Measurements from ENCODE around the gene RASGRF1.

RASGRF1 gene

DNA sequence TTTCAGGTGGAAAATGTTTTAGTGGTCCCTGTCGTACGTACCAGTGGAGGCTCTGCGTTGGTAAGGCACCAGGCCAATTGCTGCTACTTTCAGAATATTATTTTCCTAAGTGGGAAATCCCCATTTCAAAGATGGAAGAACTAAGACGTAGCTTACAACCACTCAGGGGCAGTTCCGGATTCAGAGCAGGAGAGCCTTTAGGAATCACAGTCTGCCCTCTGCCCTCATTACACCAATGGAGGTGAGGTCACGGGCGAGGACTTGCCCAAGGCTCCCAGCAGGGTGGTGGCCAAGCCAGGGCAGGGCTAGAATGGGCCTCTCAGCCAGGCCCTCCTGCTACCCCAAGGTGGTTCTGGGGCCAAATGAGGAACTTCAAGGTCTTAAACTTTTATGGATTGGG lies 72.6 kb downstream of the RASGRF1 start:
- TF ChIP-seq, protein P1, sequence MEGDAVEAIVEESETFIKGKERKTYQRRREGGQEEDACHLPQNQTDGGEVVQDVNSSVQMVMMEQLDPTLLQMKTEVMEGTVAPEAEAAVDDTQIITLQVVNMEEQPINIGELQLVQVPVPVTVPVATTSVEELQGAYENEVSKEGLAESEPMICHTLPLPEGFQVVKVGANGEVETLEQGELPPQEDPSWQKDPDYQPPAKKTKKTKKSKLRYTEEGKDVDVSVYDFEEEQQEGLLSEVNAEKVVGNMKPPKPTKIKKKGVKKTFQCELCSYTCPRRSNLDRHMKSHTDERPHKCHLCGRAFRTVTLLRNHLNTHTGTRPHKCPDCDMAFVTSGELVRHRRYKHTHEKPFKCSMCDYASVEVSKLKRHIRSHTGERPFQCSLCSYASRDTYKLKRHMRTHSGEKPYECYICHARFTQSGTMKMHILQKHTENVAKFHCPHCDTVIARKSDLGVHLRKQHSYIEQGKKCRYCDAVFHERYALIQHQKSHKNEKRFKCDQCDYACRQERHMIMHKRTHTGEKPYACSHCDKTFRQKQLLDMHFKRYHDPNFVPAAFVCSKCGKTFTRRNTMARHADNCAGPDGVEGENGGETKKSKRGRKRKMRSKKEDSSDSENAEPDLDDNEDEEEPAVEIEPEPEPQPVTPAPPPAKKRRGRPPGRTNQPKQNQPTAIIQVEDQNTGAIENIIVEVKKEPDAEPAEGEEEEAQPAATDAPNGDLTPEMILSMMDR (IDR thresholded peaks at IDR 0.05; ENCODE audit: low read depth, low read length, missing control alignments): no peak
- DNase-seq (ENCODE audit: low read depth): no peak
- no peak overlapping the region for H3K4me3 ChIP-seq (ENCODE audit: low read depth, low read length)

DNA sequence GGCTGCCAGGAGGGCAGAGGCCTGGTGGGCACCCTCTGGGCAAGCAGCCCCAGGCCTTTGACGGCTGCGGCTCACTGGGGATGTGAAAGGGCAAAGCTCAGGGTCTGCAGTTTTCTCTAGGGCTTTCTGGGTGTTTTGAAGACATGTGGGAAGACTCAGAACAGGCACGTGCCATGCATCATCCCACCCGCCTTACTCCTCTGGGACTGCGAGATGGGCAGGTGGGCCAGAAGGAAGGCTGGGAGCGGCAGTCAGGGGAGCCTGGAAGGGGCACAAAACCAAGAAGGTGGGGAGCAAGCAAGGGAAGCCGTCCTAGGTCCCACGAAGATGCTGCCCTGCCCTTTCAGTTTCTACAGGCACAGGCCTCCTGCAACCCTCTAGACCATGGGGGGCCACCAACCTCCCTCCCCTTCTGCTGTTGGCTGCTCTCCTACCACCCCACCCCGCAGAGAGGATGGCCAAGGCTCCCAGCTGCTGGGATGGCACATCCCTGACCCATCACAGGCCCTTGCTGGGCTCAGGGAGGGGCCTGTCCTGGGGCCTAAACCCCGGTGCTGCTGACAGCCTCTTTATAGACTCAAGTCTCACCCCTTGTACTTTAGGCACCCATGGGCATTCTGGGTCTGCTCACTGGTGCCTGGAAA lies 73.9 kb downstream of the RASGRF1 start:
- TF ChIP-seq, protein P1 (IDR thresholded peaks at IDR 0.05; ENCODE audit: low read depth, low read length, missing control alignments): no peak
- H3K4me3 ChIP-seq (ENCODE audit: low read depth, low read length): peak overlapping the region; percentile 20; the same call in 1 of the 2 replicates
- DNase-seq (ENCODE audit: low read depth): no peak

GRCh38 chr15:79015416-79015815 lies 75.2 kb downstream of the RASGRF1 start:
- no peak for DNase-seq (ENCODE audit: low read depth)
- TF ChIP-seq, protein P1 (IDR thresholded peaks at IDR 0.05; ENCODE audit: low read depth, low read length, missing control alignments): no peak
- no peak overlapping the region for H3K4me3 ChIP-seq (ENCODE audit: low read depth, low read length)

- DNase-seq (ENCODE audit: low read depth): no peak
- TF ChIP-seq, protein P1 (IDR thresholded peaks at IDR 0.05; ENCODE audit: low read depth, low read length, missing control alignments): no peak
- no peak overlapping the region for H3K4me3 ChIP-seq (ENCODE audit: low read depth, low read length)
These were observed 80.3 kb downstream of the RASGRF1 start for GRCh38 chr15:79010278-79010677.

DNA sequence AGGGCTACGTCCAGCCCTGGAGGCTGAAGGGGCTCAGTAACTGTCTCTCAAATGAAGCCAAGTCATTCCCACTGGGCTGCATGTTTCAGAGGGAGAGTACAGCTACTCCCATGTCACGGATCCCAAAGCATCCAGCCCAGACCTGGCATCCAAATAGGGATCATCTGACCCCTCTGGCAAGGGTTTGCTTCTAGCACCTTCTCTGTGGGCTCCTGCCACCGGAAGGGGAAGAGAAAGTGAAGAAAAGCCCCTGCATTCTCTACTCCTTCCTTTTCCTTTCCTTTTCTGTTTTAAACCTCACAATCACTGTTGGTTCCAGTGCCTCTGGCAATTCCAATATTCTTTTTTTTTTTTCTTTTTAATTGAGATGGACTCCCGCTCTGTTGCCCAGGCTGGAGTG lies 81.2 kb downstream of the RASGRF1 start:
- TF ChIP-seq, protein P1 (IDR thresholded peaks at IDR 0.05; ENCODE audit: low read depth, low read length, missing control alignments): no peak
- no peak overlapping the region for H3K4me3 ChIP-seq (ENCODE audit: low read depth, low read length)
- DNase-seq (ENCODE audit: low read depth): no peak

DNA sequence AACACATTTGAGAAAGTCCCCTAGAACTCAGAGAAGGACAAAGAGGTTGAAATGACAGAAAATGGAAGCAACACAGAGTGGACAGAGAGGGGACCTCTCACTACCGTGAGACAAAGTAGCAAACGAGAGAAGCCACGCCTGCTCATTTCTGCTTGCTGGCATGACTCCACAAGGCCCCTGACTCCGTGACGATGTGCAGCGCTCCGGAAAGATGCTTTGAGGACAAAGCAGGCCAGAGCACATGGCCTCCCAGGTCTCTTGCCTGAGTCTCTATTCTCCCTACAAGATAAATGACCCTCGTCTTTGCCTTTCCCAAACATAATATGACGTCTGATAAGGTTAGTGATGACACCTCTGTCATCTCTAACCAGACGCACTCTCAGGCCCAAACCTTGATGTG lies 81.9 kb downstream of the RASGRF1 start:
- TF ChIP-seq, protein P1 (IDR thresholded peaks at IDR 0.05; ENCODE audit: low read depth, low read length, missing control alignments): no peak
- H3K4me3 ChIP-seq (ENCODE audit: low read depth, low read length): no peak overlapping the region
- DNase-seq (ENCODE audit: low read depth): no peak

DNA sequence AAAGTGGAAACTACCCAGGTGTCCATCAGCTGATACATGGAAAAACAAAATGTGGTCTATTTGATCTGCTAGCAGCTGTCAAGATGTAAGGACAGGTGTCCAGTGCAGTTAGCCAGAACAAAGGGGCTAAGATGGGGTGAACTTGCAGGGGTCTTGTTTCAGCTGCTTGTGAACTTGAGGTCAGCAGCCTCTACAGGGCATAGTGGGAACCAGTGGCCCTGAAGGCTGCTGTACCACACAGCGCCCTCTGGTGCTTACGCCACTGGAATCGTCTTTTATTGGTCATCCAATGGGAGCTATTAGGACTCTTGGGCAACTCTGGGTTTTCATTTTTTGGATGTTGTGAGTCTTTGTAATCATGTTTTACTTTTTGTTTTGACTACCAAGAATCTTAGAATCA lies 83.5 kb downstream of the RASGRF1 start:
- DNase-seq (ENCODE audit: low read depth): no peak
- TF ChIP-seq, protein P1 (IDR thresholded peaks at IDR 0.05; ENCODE audit: low read depth, low read length, missing control alignments): peak; percentile 26

More for the DNA sequence above, 83.5 kb downstream of the RASGRF1 start:
- H3K4me3 ChIP-seq (ENCODE audit: low read depth, low read length): no peak overlapping the region

Data from GM12864 (cell line).